Nucleus accumbens (tissue), 56 donors: ENCODE data around the gene KIF12.

Source experiments
- DNase-seq, 56 donors: peaks; one replicate each; lab custom pipeline; 2025; lab: John Stamatoyannopoulos, UW

KIF12 gene

GRCh38 chr9:114124138-114124537 is 25.0 kb upstream of the KIF12 start:
- no peak for DNase-seq

GRCh38 chr9:114123031-114123977 is 24.2 kb upstream of the KIF12 start:
- DNase-seq = no peak

DNA sequence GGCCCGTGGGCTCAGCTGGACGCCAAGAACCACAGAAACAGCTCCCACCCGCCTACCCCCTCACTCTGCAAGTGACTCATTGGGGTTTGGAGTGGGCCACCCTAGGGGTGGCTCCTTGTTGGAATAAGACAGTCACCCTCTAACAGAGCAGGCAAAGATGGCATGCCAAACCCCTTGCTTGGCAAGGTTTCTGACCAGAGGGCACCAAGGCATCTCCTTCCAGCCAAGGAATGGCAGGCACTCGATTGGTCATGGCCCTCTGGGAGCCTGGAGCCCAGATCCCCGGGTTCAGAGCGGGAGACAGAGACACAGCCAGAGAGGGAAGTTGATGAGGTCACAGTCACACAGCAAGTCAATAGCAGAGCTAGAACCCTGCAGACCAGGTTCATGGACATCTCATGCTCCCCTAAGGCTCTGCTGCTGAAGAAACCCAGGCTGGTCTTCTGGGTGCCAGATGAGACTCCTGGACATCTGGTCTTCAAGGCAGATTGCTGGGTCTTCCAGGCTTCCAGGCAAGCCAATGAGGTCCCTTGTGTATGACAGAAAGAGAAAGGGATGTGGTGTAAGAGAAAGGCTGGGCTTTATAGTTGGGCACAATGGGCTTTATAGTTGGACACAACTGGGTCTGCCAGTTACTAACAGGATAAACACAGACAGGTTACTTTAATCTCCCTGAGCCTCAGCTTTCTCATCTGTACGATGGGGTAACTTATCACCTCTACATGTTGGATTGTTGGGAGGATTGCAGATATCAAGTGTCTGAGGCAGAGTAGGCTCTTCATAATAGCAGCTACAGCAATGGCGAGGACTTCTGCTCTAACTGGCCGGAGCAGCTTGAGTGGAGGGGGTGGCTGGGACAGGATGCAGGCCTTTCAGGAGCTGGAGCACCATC is 23.3 kb upstream of the KIF12 start:
- no peak for DNase-seq

DNA sequence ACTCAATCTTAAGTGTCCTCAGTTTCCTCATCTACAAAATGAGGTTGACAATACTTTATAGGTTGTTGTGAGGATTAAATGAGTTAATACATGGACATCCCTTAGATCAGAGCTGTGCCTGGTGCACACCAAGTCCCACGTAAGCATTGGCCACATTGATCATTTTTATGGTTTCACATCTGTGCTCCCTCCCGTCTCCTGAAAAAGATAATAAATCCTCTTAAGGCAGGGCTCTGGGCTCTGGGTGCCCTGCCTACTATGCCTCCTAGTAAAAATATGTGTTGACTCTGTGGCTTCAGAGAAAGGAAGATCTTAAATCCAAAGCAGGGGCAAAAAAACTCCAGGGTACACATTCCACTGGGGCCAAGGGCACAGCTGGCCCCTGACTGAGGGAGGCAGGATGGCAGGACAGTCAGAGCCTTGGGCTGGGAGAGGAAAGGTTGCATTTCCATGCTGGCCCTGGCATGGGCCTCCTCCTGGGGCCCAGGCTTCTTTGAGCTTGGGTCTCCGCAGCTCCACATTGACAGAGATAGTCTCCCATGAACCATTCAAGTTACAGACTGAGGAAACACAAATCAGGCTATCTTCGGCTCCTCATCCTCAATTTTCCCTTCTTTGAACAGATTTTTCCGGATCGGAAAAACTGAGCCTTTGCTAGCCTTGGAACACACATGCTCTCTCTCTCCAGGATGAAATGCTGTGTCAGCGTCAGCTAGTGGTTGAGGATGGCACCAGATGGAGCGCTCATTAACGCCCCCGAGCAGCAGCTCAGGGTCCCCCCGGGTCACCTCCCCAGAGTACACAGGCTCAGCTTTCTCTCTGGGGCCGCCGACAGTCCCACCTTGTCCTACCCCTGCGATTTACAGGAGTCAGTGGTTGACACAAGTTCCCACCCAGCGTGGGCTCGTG is 22.4 kb upstream of the KIF12 start:
- no peak for DNase-seq

- DNase-seq = no peak
These were observed 21.3 kb upstream of the KIF12 start for GRCh38 chr9:114120192-114121014.

DNA sequence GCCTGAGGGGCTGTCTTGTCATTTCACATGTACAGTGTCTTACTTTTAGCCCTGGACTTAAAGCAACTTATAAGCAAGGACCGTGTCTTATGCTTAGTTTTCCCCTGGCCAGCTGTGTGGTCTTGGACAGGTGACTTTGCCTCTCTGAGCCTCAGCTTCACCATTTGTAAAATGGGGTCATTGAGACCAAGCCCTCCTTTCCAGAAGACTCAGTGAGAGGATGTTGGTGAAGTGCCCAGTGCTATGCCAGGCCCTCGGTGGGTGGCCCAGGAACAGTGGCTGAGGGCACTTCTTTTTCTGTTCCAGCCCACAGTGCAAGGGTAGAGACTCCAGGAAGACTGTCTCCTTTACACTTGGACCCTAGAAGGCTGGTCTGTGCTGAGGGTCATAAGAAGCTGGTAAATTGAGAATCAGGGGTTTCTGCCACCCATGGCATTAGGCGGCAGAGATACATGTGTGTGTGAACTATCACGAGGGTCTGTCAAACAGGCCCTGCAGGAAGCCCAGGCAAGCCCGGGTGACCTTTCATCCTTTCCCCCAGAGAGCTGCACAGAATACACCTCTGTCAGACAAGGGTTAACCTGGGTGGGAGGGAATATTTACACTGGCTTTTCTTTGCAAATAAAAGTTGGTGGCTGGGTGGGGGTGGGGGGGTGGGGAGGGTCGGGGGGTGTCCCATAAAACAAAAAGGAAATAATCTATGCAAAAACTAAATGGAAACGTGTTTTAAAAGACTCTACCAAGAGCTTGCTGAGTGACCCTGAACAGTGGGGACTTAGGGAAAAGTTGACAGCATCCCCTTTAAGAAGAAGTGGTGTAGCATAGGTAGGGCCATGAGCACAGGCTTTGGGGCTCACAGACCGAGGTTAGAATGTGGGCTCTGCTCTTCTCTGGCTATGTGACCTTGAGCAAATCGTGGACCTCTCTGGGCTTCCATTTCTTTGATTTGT is 20.4 kb upstream of the KIF12 start:
- DNase-seq = no peak

DNA sequence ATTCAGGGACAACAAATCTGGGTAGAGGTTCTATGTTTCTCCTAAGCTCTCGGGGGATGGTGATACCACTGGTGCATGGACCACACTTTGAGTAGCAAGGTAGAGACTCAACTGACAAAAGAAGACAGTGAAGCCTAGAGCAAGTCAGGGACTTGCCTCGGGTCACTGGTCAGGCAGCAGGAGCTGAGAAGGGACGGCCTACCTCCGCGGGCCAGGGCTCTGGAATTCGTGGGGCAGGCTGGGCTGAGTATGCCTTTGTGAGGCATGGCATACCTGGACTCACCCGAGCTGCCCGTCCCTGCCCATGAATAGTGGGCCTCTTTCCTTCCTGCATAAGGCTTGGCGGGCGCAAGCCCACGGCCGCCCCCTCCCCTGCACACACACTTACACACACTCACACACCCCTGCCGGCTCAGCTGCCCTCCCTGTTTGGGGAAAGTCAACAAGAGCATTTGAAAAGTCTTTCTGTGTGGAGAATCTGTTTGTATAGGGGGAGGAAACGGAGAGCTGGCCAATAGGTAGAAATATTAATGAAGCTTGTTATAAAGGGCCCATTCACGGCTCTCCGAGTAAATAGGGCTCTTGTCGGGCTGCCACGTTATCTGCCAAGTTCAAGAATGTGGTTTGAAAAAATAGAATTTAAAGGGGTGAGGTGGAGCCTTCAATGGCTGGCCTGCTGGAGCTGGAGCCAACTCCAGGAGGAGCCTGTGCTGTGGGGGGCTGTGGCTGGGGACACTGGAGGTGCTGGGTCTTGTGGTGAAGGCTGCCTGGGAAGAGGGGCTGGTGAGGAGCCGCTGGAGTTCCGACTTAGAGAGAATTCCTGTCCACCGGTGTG is 19.1 kb upstream of the KIF12 start:
- peak in 14 of 56 donors; percentile 22 to 54 (median 34) for DNase-seq

- peak in 1 of 56 donors; percentile 4 for DNase-seq
These were observed 18.5 kb upstream of the KIF12 start for GRCh38 chr9:114117614-114117995.

- peak in 8 of 56 donors; percentile 7 to 54 (median 32) for DNase-seq
These were observed 17.1 kb upstream of the KIF12 start for GRCh38 chr9:114116126-114116747.

DNA sequence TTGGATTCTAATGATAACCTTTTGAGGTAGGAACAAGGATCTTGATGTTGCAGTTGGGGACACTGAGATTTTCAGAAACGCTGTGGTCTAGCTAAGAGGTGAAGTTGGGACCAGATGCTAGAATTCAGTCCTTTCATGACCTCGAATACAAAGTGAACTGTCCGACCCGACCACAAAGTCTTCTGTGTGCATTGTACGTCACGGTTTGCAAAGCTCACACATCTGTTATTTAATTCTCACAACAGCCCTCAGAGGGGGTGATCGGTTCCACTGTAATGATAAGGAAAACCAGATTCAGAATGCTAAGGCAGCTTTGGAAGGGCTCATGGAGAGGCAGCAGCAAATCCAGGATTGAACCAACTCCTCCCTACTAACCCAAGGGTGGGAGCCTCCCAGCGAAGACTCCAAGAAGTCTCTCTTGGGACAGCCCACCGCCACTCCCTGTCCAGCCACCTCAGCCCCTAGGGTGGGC is 16.6 kb upstream of the KIF12 start:
- no peak for DNase-seq

DNA sequence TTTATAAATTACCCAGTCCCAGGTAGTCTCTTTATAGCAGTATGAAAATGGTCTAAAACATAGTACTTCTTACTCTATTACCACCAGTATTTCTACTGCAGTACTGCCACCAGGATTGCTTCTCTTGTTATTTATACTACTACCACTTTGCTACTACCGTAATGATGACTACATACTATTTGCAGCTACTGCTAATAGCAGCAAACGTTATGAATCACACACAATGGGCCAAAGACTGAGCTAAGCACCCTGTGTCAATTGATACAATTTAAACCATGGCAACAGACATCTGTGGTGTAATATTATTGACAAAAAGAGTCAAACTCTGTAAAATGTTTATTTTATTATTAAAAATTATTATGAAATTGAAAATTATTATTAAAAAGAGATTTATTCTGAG is 15.3 kb upstream of the KIF12 start:
- DNase-seq = no peak

- peak in 3 of 56 donors; percentile 17 to 27 (median 26) for DNase-seq
These were observed 13.9 kb upstream of the KIF12 start for GRCh38 chr9:114112778-114113584.

- DNase-seq = no peak
These were observed 13.2 kb upstream of the KIF12 start for GRCh38 chr9:114112325-114112724.

DNA sequence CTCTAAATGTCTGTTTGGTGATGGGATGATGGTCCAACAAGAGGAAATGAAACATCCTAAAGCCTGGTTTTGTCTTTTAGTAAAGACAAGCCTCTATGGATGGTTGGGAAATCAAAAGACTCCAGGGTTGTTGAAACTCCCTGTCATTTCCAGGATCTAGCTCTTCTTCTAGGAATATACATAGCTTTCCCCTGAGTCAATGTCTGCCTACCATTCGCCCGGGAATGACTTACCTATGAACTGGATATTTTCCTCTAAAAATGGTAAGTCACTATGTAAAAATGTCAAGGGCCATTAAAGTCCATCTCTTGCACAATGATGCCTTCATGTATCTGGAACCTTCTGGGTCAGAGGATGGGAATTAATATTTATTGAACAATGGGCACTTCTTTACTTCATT is 11.1 kb upstream of the KIF12 start:
- no peak for DNase-seq

DNA sequence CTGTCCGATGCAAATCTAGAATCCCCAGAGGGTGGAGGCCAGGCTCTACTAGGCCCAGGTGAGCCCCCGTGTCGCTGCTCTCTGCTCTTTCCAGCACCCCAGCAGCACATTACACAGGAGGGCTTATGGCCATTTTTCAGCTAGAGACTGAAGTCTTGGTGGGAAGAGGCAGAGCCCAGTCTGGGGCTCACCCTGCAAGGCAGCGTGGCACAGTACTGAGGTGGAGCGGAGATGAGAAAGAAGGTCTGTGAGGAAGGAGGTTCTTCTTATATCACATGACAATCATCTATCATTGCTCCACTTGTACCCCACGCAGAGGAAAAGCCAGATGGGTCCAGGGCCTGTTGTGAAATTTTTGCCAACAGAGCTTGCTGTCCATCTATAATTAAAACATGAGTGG is 10.0 kb upstream of the KIF12 start:
- no peak for DNase-seq
